Measurements from ENCODE around the gene SHROOM3.

The SHROOM3 gene

DNA sequence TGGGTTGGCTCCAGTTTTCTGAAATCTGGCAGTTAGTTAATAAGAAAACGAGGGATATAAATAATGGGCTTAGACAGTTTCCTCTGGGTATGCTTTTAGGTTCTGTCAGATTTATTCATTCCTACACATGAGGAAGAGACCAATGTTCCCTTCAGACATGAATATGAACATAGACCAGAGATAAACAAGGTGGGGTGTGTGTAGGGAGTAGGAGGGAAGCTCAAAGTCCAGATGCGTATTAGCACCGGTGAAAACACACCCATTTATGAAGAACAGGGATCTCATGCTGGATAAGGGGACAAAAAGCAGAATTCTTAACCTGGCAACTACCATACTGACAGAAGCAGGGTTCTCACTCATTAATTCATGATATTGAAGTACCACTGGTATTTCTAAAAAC lies 240.0 kb downstream of the SHROOM3 start:
- H3K27ac ChIP-seq = no peak overlapping the region
- no peak for TF ChIP-seq CTCF (IDR thresholded peaks at IDR 0.05)
- no peak for TF ChIP-seq ZFX (IDR thresholded peaks at IDR 0.05; ENCODE audit: borderline replicate concordance)

DNA sequence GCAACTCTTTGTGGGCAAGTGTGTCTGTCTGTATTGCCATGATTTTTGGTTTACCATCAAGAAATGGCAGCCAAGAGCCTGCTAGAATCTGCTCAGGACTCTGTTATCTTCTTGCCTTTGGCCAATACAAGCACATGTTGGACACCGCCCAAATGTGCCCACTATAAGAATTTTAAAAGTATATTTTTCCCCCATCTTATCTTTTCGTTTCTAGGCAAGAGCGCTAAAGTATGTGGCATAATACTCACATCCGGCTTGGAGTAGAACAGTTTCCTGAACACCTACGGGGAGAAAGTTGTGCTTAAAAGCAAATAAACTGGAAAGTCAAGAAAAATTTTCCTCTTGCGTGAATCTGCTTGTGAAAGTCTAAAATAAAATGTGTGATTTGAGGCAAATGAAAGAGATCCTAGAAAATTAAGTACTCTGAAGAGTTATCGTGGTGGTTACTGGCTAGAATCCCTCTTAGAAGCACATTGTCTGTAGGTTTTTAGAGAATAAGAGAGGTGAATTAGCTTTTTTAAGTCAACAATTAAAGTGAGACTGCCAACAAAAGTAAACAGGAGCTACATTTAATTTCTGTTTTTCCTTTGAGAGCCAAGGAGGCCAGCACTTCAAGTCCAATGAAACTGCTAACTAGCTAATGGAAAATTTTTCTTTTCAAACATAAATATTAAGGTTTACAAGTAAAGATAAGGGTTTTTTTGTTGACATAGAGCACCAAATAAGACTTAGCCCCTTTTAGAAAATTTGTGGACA lies 242.7 kb downstream of the SHROOM3 start:
- peak overlapping the region; percentile 74 for H3K27ac ChIP-seq
- TF ChIP-seq ZFX (IDR thresholded peaks at IDR 0.05; ENCODE audit: borderline replicate concordance) (no peak), CTCF (IDR thresholded peaks at IDR 0.05) (no peak)

DNA sequence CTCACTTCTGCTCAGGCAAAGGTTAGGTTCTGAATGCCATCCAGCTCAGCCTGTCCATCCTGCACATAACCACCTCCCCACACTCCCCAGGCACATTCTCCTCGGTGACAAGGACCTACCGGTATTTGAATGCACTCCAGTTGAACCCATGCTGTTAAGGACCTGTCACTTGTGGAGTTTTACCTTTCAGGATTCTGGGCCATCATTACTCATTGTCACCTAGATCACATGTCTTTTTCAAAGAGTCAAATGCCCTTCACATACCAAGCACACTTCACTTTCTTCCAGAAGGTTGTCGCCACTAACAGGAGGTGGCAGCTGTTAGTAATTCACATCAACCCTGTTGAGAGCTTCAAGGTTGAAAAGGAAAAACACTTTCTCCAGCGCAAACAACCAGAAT lies 244.7 kb downstream of the SHROOM3 start:
- H3K27ac ChIP-seq = no peak overlapping the region
- no peak for TF ChIP-seq ZFX (IDR thresholded peaks at IDR 0.05; ENCODE audit: borderline replicate concordance)
- no peak for TF ChIP-seq CTCF (IDR thresholded peaks at IDR 0.05)

DNA sequence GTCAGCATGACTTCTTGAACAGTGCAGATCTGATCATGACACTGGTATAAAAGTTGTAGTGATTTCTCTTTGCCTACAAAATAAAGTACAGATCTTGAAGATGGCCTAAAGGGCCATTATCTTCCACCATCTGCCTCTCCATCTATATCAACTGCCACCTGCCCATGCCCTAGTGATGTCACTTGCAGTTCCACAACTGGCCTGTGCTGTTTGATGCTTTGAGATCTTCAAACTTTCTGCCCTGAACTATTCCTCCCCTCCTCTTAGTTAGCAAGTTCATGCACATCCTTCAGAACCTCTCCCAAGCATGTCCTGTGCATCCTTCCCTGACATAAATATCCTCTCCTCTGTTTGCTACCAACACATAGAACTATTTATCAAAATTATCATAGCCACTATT lies 245.9 kb downstream of the SHROOM3 start:
- TF ChIP-seq ZFX (IDR thresholded peaks at IDR 0.05; ENCODE audit: borderline replicate concordance) (no peak), CTCF (IDR thresholded peaks at IDR 0.05) (0 out of 2 replicates have a peak, but pooled peaks have one; percentile 4)
- no peak overlapping the region for H3K27ac ChIP-seq

DNA sequence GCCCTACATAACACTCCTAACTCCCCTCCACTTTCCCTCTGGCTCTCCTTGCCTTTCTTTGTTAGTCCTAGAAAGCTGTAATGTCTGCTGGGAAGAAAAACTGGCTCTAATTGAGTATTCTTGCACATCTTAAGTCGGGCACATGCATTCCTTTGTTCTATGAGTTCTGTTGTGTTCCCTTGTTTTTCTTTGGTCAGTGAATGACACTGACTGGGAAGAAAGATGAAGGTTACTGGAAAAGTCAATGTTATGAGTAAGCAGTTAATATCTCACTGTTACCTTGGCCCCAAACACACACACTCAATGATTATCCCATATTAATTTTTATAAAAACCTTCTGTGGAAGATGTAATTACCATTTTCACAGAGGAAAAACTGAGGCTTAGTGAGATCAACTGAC lies 247.0 kb downstream of the SHROOM3 start:
- no peak overlapping the region for H3K27ac ChIP-seq
- TF ChIP-seq ZFX (IDR thresholded peaks at IDR 0.05; ENCODE audit: borderline replicate concordance) = no peak
- no peak for TF ChIP-seq CTCF (IDR thresholded peaks at IDR 0.05)

DNA sequence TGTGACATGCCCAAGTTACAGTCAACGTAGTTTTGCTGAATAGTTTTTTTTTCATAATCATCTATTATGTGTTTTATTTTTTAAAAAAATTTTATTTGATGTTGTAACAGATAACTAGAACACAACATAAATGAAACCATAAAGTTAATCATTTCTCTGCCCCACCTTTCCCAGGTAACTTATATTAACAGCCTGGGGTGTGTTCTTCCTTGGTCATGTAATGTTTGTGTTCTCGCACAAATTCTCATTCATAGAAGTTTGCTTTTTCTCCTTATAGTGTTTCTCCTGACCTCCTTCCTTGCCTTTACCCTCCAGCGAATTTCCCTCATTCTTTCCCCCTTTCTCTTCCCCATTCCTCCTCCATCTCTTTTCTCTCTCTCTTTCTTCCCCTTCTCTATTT lies 248.1 kb downstream of the SHROOM3 start:
- TF ChIP-seq CTCF (IDR thresholded peaks at IDR 0.05) = no peak
- no peak for TF ChIP-seq ZFX (IDR thresholded peaks at IDR 0.05; ENCODE audit: borderline replicate concordance)
- H3K27ac ChIP-seq = no peak overlapping the region

GRCh38 chr4:76687746-76688448 lies 252.9 kb downstream of the SHROOM3 start:
- TF ChIP-seq ZFX (IDR thresholded peaks at IDR 0.05; ENCODE audit: borderline replicate concordance) (no peak), CTCF (IDR thresholded peaks at IDR 0.05) (no peak)
- no peak overlapping the region for H3K27ac ChIP-seq
